Stimulated activated CD4-positive, alpha-beta T cell treated with anti-CD3 and anti-CD28 coated beads, Interleukin-1b, Interleukin-23, amount 100 ng/mL, for 24 hours (primary cell): ENCODE results near the gene MRE11.

Experiments used
- DNase-seq, 4 experiments: peaks; one replicate each; pipeline ENCODE4 v3.0.0-alpha.2; 2020; ENCODE audit warnings: low read depth in 4 of 4, low spot score in 1 of 4

Gene MRE11

DNA sequence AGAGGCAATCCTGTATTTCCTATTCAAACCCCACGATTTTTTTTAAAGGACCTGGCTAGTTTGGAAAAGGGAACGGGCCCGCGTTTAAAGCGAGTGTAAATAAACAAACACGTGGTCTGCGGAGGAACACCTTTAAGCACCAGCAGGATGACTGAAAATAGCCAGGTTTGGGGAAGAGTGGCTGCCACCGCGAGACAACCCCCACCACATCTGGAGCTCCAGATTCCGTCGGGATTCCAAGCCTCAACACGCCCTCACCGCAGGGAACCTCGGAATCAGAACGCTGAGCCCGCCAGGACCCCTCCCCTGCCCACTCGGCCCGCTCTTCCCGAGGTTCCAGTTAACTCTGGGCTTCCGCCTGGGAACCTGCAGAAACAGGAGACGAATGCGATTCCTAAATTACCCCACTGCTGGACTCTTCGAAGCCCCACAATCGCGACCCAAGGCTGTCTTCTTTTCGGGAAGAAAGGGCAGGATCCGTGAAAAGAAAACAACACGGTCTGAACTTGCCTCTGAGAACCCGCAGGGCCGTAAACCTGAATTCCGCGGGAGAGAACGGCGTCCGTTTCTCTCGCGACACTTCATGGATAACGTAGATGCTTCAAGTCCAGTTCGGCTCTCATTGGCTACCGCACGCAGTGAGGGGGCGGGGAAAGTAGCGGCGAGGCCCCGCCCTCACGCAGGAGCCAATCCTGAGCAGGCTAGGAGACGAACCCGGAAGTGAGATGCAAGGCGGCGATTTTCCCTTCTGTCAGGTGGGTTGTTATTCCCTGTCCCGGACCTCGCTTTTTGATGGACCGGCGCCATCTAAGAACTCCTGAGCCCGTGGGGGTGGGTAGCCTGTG is at the start of gene MRE11, which contains the start of gene ANKRD49:
TSS of gene MRE11 (minus strand) at position 564 of the 845 bp plus-strand sequence. CDS start 1,043 bp downstream, outside the sequence.
TSS of gene ANKRD49 (plus strand) at position 704 of the 845 bp plus-strand sequence. CDS start 2,710 bp downstream, outside the sequence.
- DNase-seq: peak; percentile 81 to 95 (median 85)

DNA sequence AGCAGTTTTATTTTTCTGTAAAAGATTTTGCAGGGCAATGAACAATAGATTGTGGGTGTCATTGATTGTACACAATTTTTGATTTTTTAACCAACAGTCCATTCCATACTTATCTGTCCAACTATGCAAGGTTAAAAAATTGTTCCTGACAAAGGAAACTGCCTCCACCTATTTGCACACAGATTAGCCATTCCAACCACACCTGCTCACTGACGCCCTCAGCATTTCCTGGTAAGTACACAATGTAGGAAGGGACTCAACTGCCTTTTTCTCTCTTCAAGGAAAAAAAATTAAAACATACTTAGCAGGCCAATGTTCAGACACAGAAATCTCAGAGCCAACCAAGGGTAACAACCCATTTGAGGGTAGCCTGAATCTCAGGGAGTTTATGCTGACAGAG is 45.8 kb upstream of the MRE11 start:
- DNase-seq: no peak

GRCh38 chr11:94537031-94537600 is 43.5 kb upstream of the MRE11 start:
- no peak for DNase-seq

- no peak for DNase-seq
Measured at GRCh38 chr11:94536386-94536785, 42.7 kb upstream of the MRE11 start.

DNA sequence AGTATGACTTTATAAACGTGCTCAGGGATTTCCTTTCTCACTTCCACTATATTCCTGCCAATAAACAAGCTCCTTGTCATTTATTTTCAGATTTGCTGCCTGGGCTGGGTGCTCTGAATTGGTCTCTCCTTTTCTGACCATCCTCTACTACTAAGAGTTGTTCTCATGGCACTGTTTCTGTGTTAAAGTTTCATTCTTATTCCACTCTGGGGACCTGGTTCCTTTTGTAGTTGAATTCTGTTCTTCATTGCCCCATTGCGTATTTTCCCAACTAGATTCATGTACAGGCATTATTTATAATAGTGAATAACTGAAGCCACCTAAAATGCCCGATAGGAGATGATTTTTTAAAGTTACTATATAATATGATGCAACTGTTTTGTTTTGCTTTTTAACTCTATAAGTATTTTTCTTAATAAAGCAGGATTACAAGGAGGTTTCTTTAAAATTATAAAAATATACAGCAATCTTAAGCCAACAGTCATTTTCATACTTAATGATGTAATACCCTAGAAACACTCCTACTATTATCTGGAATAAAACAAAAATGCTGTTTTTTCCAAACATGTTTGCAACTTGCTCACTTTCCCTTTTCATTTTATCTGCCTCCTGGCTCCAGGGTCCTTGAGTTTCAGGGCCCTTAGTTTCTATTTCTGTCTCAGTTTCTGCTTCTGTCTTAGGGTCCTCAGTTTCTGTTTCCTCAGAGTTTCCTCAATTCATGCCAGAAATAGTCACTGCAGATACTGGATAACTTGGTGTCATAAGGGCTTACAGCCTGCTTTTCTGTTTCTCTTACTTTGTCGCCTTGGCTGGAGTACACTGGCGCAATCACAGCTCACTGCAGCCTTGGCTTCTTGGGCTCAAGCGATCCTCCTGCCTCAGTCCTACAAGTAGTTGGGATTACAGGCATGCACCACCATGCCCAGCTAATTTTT is 40.3 kb upstream of the MRE11 start:
- no peak for DNase-seq

DNA sequence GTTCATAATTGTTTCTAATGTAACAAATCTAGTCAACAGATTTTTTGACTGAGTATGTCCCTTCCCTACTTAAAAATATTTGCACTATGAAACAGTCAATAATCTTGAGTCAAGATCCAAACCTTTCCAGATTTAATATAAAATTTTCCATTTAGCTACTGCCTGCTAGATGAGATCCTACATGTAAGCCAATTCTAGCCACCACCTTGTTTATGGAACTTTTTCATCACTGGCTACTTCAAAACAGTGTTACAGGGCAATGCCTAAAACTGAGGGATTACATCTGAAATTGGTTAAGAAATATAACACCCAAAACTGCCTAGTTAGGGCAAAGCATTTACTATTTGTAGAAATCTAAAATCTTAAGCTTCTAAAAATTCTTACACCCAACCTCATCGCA is 39.6 kb upstream of the MRE11 start:
- no peak for DNase-seq

DNA sequence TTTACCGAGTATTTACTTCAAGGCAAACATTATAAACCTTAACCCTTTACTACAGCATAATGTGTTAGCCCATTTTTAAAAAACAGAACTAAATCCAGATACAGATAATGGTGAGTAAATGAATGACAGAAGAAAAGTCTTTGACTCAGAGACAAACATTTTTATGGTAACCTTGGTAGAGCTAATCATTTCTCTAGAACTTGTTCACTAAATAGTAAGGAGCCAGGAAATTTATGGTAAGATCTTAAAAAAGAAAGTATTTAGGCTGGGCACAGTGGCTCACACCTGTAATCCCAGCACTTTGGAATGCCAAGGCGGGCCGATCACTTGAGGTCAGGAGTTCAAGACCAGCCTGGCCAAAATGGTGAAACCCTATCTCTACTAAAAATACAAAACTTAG is 38.6 kb upstream of the MRE11 start:
- DNase-seq: no peak

- no peak for DNase-seq
Measured at GRCh38 chr11:94528551-94528950, 34.9 kb upstream of the MRE11 start.

DNA sequence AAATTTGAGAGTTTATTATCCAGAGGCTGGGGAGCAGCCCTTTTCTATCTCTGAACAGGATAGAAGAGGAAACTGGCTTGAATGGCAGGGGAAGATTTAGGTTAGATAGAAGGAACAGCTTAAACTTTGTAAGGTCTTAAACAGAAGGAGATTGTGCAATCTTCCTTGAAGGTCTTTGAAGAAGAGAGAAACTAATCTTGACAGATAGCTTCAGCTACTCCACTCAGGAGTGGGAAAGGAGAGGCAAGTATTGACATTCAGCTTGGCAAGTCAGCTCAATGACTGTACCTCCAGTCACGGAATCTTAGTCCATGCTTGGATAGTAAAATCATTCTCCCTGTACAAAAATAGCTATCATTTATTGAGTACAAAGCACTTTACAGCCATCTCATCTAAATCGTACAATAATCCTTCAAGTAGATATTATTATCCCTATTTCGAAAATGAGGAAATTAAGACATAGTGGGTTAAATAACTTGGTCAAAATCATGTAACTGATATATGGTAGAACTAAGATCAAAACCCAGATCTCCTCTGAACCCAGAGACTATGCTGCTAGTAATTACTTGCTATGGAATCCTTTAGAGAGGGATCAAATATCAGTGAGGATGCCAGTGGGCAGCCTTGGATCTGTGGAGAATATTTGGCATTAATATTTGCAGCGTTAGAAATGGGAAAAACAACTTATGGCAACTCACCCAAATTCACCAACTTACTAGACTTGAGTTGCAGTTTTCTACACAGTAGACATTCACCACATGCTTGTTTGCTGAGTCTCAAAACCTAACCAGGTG is 33.2 kb upstream of the MRE11 start:
- no peak for DNase-seq

- DNase-seq: no peak
Measured at GRCh38 chr11:94525546-94526324, 32.1 kb upstream of the MRE11 start.

GRCh38 chr11:94524341-94524740 is 30.7 kb upstream of the MRE11 start:
- DNase-seq: no peak

DNA sequence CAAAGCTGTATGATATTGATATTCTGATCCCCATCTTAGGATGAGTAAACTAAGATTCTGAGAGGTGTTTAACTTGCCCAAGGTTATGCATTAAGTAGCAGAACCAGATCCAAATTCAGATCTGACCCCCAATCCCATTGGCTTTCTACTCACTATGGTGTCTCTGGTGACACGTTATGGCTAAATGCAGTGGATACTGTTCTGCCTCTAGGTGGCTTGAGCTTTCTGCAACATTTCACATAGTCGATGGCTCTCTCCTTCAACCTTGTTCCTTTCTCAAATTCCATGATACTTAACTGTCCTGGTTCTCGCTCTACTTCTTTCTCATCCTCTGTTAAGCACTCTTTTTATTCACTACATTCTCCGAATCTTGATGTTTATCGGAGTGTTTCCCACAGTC is 28.0 kb upstream of the MRE11 start:
- DNase-seq: no peak

- DNase-seq: no peak
Measured at GRCh38 chr11:94519478-94520084, 25.9 kb upstream of the MRE11 start.

- DNase-seq: no peak
Measured at GRCh38 chr11:94518300-94518699, 24.7 kb upstream of the MRE11 start.

GRCh38 chr11:94516725-94517124 is 23.1 kb upstream of the MRE11 start:
- no peak for DNase-seq

DNA sequence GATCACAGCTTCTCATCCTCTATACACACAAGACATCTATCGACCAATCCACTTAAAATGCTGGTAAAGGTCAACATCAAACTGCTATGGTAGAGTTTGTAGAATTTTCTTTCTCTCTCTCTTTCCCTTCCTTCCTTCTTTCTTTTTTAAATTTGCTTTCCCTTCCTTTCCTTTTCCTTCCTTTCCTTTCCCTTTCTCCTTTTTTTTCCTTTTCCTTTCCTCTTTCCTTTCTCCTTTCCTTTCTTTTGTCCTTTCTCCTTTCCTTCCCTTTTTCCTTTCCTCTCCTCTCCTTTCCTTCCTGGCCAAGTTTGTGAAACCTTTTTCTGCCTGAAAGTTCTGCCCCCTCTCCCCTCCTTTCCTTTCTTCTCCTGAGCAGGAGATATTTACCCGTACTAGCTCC is 21.8 kb upstream of the MRE11 start:
- DNase-seq: no peak

GRCh38 chr11:94513091-94513490 is 19.4 kb upstream of the MRE11 start:
- no peak for DNase-seq

DNA sequence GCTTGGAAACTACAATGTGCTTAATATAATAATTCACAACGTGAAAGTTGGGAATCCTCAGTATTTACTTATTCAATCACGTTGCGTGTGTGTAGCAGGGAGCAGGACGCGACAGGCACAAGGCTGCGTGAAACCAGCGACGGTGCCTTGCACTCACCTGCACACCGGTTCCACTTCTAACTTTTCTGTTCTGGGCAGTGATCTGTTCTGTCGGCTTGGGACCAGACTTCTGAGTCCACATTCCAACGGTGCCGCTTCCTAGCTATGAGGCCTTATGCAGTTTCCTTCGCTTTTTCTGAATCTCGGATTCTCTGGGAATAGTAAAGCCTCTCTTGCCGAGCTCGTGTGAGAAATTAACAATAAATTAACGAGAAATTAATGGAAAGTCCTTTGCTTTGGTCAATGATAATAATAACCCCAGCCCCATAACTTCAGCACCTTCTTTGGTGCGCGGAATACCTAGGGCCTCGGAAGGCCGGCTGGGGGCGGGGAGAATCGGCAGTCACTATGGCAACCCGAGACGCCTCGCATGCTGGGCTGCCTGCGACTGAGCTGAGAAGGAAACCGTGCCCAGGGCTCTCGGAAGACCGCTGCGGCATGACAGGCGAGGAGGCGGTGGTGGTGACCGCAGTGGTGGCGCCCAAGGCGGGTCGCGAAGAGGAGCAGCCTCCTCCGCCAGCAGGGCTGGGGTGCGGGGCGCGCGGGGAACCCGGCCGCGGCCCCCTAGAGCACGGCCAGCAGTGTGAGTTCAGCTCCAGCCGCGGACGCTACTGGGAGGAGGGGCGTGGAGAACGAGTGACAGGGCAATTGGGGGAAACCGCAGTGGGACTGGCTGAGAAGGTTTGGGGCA is 18.5 kb upstream of the MRE11 start, which contains the start of gene C11orf97:
TSS of gene C11orf97 (plus strand) at position 530 of the 850 bp plus-strand sequence. CDS start at position 598, 68 bp downstream.
- peak in 3 of 4 experiments; percentile 35 to 41 (median 36) for DNase-seq
